HG03139 (cell line): Measurements from ENCODE around the gene ABLIM2.

Source experiments
- ATAC-seq: cut with Tn5 transposase; IDR thresholded peaks from one replicate; pipeline ENCODE4 v1.9.1; 2021; ENCODE audit not compliant: unreplicated experiment

ABLIM2 gene

DNA sequence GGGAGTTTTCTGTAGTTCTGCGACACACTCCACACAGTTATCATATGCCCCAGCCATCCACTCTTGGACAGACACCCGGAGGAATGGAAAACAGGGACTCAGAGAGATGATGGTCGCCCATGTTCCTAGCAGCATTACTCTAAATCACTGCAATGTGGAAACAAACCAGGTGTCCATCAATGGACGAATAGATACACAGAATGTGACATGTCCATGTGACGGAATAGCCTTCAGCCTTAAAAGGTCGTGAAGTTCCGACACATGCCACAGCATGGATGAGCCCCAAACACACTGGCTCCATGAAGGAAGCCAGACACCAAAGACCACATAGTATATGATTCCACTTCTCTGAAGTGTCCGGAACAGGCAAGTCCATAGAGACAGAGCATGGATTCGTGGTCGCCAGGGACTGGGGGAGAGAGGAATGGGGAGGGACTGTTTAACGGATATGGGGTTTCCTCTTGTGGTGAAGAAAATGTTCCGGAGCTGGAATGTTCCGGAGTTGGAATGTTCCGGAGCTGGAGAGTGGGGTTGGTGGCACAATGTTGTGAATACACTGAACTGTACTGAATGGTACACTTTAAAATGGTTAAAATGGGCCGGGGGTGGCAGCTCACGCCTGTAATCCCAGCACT, 190.2 kb downstream of the ABLIM2 start:
- ATAC-seq = no peak

GRCh38 chr4:7967501-7968261, 190.9 kb downstream of the ABLIM2 start:
- no peak for ATAC-seq

GRCh38 chr4:7967063-7967440, 191.6 kb downstream of the ABLIM2 start:
- ATAC-seq = no peak

GRCh38 chr4:7966281-7967062, 192.1 kb downstream of the ABLIM2 start:
- ATAC-seq = no peak

- no peak for ATAC-seq
Observed at GRCh38 chr4:7964890-7965662, 193.5 kb downstream of the ABLIM2 start.

DNA sequence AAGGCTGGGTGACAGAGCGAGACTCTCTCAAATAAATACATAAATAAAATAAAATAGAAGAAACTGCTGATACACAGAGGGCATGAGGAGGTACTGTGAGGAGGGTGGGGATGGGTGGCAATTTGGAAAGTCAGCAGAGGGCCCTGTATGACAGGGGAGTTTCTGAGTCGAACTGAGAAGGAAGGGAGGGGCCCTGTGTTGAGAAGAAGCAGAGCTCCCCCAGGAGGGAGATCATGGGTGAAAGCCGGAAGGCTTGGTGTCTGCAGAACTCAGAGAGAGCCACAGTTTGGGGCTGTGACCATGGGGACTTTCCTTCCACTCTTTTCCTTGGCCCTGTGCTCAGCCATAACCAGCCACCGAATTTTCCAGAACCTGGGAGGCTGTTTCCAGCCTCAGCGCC, 194.2 kb downstream of the ABLIM2 start:
- no peak for ATAC-seq

DNA sequence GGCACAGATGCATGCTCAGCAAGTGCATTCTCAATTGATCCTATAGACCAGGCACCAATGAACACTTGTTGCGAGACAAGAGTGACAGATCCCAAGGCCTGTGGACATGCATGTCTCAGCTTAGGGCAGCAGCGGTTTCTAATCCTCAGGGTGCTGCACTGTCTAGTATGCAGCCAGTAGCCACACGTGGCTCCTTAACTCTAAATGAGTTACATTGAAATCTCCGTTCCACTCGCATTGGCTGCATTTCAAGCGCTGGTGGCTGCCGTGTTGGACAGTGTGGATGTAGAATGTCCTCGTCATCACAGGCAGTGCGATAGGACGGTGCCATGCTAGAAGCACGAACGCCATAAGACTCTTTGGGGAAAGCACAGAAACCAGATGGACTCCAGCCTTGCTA, 194.9 kb downstream of the ABLIM2 start:
- no peak for ATAC-seq

- ATAC-seq = no peak
Observed at GRCh38 chr4:7962609-7963508, 195.8 kb downstream of the ABLIM2 start.

DNA sequence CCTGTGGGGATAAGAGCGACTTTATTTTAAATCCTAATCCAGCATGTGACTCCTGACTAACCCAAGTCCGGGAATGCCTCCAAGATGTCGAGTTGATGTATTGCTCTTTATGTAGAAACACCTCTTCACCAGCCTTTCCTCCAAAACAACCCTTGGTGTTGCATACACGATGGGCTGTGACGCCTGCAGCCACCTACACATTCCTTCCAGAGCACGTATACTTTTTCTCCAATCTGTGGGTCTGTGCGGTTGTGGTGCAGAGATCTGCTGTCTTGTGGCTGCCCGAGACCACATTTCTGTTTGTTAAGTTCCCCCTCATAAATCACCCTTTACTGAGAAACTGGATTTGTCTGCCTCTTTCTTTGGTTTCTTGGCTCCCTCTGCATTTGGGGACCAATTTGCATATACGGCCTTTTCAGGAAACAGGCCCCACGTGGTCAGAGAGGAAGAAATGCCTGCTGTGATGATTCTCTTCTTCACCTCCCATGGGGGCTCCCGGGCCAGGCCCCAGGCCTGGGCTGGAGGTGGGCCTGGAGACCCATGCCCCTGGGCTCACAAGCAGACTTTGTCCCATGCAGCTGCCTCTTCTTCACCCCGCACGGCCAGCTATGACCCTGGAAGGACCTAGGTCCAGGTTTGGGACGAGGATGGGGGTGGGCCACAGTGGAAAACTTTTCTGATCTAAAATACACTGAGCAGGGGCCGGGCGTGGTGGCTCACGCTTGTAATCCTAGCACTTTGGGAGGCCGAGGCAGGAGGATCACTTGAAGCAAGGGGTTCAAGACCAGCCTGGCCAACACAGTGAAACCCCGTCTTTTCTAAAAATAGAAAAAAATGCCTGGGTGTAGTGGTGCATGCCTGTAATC, 197.6 kb downstream of the ABLIM2 start:
- ATAC-seq = peak; percentile 47

GRCh38 chr4:7960017-7960789, 198.4 kb downstream of the ABLIM2 start:
- no peak for ATAC-seq

DNA sequence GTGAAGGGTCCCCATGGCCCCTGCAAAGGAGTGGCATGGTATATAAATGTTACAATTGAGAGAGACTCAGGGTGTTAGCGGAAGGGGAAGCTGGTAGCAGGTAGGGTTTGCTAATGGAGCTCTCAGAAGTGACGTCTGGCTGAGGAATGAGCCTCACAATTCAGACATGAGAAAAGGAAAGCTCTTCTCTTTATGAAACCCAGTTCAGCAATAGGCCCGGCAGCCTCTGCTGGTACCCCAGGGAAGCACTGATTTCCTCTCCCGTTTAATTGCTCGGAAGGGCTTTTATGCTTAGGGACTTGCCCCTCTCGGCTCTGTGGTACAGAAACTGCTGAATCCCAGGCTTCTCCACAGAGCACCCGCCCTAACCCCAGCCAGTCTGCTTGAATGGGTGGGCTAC, 199.5 kb downstream of the ABLIM2 start:
- no peak for ATAC-seq

DNA sequence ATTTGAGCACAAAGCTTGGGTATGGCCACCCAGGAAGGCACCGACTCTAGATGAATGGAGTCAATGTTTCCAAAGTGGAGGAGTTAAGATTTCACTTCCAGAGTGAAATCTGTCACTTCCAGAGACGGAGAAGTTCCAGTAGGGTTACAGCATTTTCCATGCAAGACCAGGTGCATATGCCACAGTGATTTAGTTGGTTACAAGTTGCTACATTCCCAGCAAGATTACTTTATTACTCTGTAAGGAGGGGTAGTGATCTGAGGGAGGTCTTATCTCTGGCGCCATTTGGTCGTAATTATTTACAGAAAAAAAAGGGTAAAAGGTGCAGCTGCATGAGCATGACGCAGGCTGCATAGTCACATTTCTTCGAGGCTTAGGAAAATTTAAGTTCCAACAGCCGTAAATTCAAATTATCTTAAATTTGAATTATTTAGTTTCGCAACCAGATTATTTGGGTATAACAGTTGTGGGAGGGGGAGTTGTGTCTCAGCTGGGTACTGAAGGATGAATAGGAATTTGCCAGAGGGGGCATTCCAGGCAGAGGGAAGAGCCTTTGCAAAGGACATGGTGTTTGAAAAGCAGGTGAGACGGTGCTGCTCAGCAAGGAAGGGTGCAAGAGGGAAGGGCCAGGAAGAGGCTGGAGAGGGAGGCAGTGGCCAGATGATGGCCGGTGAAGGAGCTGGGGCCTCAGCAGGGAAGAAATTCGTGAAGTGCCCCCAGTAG, 201.5 kb downstream of the ABLIM2 start:
- ATAC-seq = no peak

GRCh38 chr4:7956270-7956808, 202.3 kb downstream of the ABLIM2 start:
- no peak for ATAC-seq

DNA sequence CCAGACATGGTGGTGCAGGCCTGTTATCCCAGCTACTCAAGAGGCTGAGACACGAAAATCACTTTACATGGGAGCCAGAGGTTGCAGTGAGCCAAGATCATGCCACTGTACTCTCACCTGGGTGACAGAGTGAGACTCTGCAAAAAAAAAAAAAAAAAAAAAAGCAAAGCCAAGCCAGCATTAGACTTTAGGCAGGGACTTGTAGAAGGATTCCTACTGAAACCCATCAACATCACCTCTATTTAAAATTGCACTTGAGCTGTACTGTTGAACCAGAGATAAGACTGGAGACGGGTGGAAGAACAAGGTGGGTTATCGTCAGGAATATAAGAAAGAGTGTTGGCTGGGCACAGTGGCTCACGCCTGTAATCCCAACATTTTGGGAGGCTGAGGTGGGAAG, 203.2 kb downstream of the ABLIM2 start:
- no peak for ATAC-seq

DNA sequence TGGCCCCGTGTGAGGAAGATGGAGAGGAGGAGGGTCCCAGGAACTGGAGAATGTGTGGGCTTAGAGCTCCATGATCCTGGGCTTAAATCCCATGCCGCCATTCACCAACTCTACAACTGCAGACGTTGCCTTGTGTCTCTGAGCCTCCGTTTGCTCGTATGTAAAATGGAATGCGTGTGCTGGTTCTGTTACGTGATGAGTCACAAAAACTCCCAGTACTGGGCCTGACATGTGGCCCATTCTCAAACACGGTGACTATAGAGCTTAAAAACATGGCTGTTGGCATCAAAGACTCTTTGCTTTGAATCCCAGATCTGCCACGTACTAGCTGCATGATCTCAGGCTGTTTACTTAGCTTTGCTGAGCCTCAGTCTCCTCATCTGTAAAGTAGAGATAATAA, 206.0 kb downstream of the ABLIM2 start:
- ATAC-seq = no peak

- no peak for ATAC-seq
Observed at GRCh38 chr4:7950301-7951092, 208.1 kb downstream of the ABLIM2 start.

DNA sequence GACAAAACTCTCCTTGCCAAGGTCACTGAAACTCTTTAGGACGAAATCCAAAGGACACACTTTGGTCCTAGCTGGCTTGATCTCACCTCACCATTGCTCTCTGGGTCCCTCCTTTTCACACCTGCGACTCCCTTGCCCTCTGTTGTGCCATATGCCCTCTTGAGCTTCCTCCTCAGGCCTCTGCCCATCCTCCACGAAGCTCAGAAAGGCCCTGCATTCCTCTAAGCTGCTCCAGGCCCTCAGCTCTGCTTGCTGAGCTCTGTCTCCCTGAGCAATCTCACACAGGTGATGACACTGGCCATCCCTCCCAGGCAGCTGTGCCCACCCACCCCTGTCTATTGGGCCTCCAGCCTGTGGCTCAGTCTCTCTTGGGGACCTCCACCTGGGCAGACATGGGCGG, 208.9 kb downstream of the ABLIM2 start:
- ATAC-seq = no peak
